GM12892 (cell line): Measurements from ENCODE around the gene RASA3.

Experiments used
- POLR2A ChIP-seq: IDR thresholded peaks from 2 replicates; pipeline ENCODE4 v1.6.1; 2011; ENCODE audit warnings: low read depth, low read length, control low read depth
- POLR2AphosphoS5 ChIP-seq: IDR thresholded peaks from 2 replicates; pipeline ENCODE4 v1.6.1; 2011; ENCODE audit warnings: low read depth, low read length, control low read depth
- TAF1 ChIP-seq: IDR thresholded peaks from 2 replicates; pipeline ENCODE4 v1.6.1; 2011; ENCODE audit warnings: low read depth, mild to moderate bottlenecking, control low read depth, low read length, borderline replicate concordance

DNA sequence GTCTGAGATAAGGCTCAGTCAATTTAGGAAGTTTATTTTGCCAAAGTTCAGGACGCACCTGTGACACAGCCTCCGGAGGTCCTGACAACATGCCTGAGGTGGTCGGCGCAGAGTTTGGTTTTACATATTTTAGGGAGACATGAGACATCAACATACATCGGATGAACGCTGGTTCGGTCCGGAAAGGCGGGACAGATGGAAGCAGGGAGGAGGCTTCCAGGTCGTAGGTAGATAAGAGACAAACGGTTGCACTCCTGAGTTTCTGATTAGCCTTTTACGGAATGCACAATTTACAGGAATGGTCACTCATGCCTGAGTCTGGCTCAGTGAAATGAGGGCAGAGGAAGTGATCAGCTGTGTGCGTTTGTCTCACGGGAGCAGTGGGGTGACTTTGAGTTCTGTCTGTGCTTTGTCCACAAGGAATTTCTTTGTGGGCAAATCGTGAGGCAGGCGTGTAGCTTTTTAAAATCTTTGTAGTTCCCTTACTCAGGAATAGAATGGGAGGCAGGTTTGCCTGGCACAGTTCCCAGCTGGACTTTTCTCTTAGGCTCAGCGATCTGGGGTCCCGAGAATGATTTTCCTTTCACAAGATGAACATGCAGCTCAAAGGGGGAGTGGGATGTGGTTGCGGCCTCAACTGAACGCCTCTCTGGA is 194.8 kb downstream of the RASA3 start:
- TF ChIP-seq POLR2A = no peak
- TF ChIP-seq POLR2AphosphoS5 = no peak
- TF ChIP-seq TAF1 = no peak
